Neural cell (in vitro differentiated cells): Measurements from ENCODE around the gene PACS1. TPM values are rescaled to one million over a fixed set of nuclear protein-coding genes. Genes with fewer than 3 reads are reported as not detected.

Experiments used
- H2AFZ ChIP-seq: fragments of 200-600, 300-800 bp; sonication (generic), shearing (Covaris generic); 2 replicates; pipeline ENCODE4 v1.6.0; 2014; ENCODE audit warnings: low read depth, mild to moderate bottlenecking, antibody characterized with exemption, low read length, moderate library complexity
- H3F3A ChIP-seq: fragments of 200-600 bp; shearing (Covaris generic); 2 replicates; pipeline ENCODE4 v1.6.1; 2016; ENCODE audit warnings: mild to moderate bottlenecking, moderate library complexity, mixed read lengths, antibody characterized with exemption, low read length; ENCODE audit not compliant: insufficient read depth, poor library complexity, severe bottlenecking
- H3K27ac ChIP-seq: fragments of 200-600, 300-800 bp; sonication (generic), shearing (Covaris generic); 2 replicates; pipeline ENCODE4 v1.5.1; 2014; ENCODE audit warnings: mild to moderate bottlenecking, low read length, moderate library complexity
- H3K27me3 ChIP-seq: fragments of 300-800, 200-600 bp; sonication (generic), shearing (Covaris generic); 2 replicates; pipeline ENCODE4 v1.6.0; 2014; ENCODE audit warnings: mild to moderate bottlenecking, low read depth, low read length, moderate library complexity; ENCODE audit not compliant: insufficient read depth
- H3K36me3 ChIP-seq: fragments of 300-800, 200-600 bp; sonication (generic), shearing (Covaris generic); 2 replicates; pipeline ENCODE4 v1.5.1; 2014; ENCODE audit warnings: mild to moderate bottlenecking, antibody characterized with exemption, low read length, moderate library complexity; ENCODE audit not compliant: insufficient read depth
- H3K4me2 ChIP-seq: fragments of 300-800, 200-600 bp; sonication (generic), shearing (Covaris generic); 2 replicates; pipeline ENCODE4 v1.6.0; 2014; ENCODE audit warnings: mild to moderate bottlenecking, low read length
- H3K4me3 ChIP-seq: fragments of 300-800, 200-600 bp; sonication (generic), shearing (Covaris generic); 2 replicates; pipeline ENCODE4 v1.5.1; 2014; ENCODE audit warnings: mild to moderate bottlenecking, low read length, moderate library complexity
- H3K79me2 ChIP-seq: fragments of 200-600 bp; shearing (Covaris generic); replicated peaks from 2 replicates; pipeline ENCODE4 v1.6.0; 2014; ENCODE audit warnings: mild to moderate bottlenecking, low read length, moderate library complexity; ENCODE audit not compliant: insufficient read depth
- H3K9ac ChIP-seq: fragments of 300-800, 200-600 bp; sonication (generic), shearing (Covaris generic); 2 replicates; pipeline ENCODE4 v1.6.1; 2016; ENCODE audit warnings: mild to moderate bottlenecking, low read length, mixed read lengths
- H3K9me2 ChIP-seq: fragments of 200-600 bp; shearing (Covaris generic); 2 replicates; pipeline ENCODE4 v1.6.1; 2016; ENCODE audit warnings: mild to moderate bottlenecking, low read length, mixed read lengths; ENCODE audit not compliant: insufficient read depth
- H3K9me3 ChIP-seq: fragments of 200-600, 300-800 bp; sonication (generic), shearing (Covaris generic); 2 replicates; pipeline ENCODE4 v1.6.1; 2016; ENCODE audit warnings: mild to moderate bottlenecking, mixed run types, low read length, moderate library complexity, mixed read lengths
- H4K20me1 ChIP-seq: fragments of 200-600 bp; shearing (Covaris generic); 2 replicates; pipeline ENCODE4 v1.6.1; 2016; ENCODE audit warnings: mild to moderate bottlenecking, mixed run types; ENCODE audit not compliant: insufficient read depth
- CTCF ChIP-seq: fragments of 450-650 bp; IDR thresholded peaks from 2 replicates; pipeline ENCODE4 v1.5.1; 2014; ENCODE audit warnings: antibody characterized with exemption, mild to moderate bottlenecking, moderate library complexity; ENCODE audit not compliant: poor library complexity, severe bottlenecking
- EP300 ChIP-seq: fragments of 450-650 bp; conservative IDR thresholded peaks from 2 replicates; pipeline ENCODE4 v1.6.1; 2014; ENCODE audit warnings: antibody characterized with exemption, mild to moderate bottlenecking, moderate library complexity; ENCODE audit not compliant: poor library complexity, severe bottlenecking
- EZH2 ChIP-seq: fragments of 200-600, 300-800 bp; shearing (Covaris generic), sonication (generic); IDR thresholded peaks from 2 replicates; pipeline ENCODE4 v1.6.1; 2014; ENCODE audit warnings: antibody characterized with exemption, low read length, borderline replicate concordance, mild to moderate bottlenecking; ENCODE audit not compliant: insufficient read depth, poor library complexity, severe bottlenecking
- MXI1 ChIP-seq: fragments of 450-650 bp; conservative IDR thresholded peaks from 2 replicates; pipeline ENCODE4 v1.6.1; 2014; ENCODE audit warnings: antibody characterized with exemption, mild to moderate bottlenecking; ENCODE audit not compliant: poor library complexity, severe bottlenecking
- POLR2AphosphoS5 ChIP-seq: IDR thresholded peaks from 2 replicates; pipeline ENCODE4 v1.6.1; 2012
- RAD21 ChIP-seq: fragments of 450-650 bp; conservative IDR thresholded peaks from 2 replicates; pipeline ENCODE4 v1.6.1; 2014; ENCODE audit warnings: antibody characterized with exemption, mild to moderate bottlenecking, moderate library complexity
- REST ChIP-seq: IDR thresholded peaks from 2 replicates; pipeline ENCODE4 v1.6.1; 2012; ENCODE audit warnings: borderline replicate concordance
- SMC3 ChIP-seq: fragments of 450-650 bp; conservative IDR thresholded peaks from 2 replicates; pipeline ENCODE4 v1.6.1; 2014; ENCODE audit warnings: antibody characterized with exemption, mild to moderate bottlenecking, moderate library complexity; ENCODE audit not compliant: poor library complexity
- TAF1 ChIP-seq: IDR thresholded peaks from 2 replicates; pipeline ENCODE4 v1.6.1; 2012; ENCODE audit warnings: low read depth
- polyA plus RNA-seq: library from polyadenylated mRNA; depleted of rRNA; stranded (reverse); fragments of >200 nt; gene quantifications from 2 replicates; pipeline ENCODE4 v1.2.3, GENCODE V29; 2014

Gene PACS1
- polyA plus RNA-seq, 1 donor from 2014 or later: 14.4 TPM

GRCh38 chr11:66100272-66101065, 30.4 kb downstream of the PACS1 start:
- Histone ChIP-seq H4K20me1 (no peaks in the 10 kb centered on the region), H3F3A (no peaks in the 10 kb centered on the region), H3K27ac (no peak overlapping the region), H3K79me2 (no peaks in the 10 kb centered on the region), H3K9ac (no peak overlapping the region), H2AFZ (no peak overlapping the region), H3K9me3 (no peaks in the 10 kb centered on the region), H3K4me2 (no peak overlapping the region), H3K36me3 (no peaks in the 10 kb centered on the region), H3K9me2 (no peaks in the 10 kb centered on the region), H3K4me3 (no peak overlapping the region), H3K27me3 (no peaks in the 10 kb centered on the region)
- TF ChIP-seq RAD21 (no peak), TAF1 (no peak), SMC3 (no peak), MXI1 (no peak), EZH2 (no peak), EP300 (no peak), POLR2AphosphoS5 (no peak), CTCF (no peak), REST (no peak)

GRCh38 chr11:66101066-66101464, 31.0 kb downstream of the PACS1 start:
- Histone ChIP-seq H3K9me2 (no peaks in the 10 kb centered on the region), H3K9me3 (no peaks in the 10 kb centered on the region), H3K4me2 (no peak overlapping the region), H3K9ac (no peak overlapping the region), H3K36me3 (no peaks in the 10 kb centered on the region), H2AFZ (no peak overlapping the region), H3F3A (no peaks in the 10 kb centered on the region), H4K20me1 (no peaks in the 10 kb centered on the region), H3K27ac (no peak overlapping the region), H3K4me3 (no peak overlapping the region), H3K79me2 (no peaks in the 10 kb centered on the region), H3K27me3 (no peaks in the 10 kb centered on the region)
- TF ChIP-seq EZH2 (no peak), POLR2AphosphoS5 (no peak), REST (no peak), TAF1 (no peak), SMC3 (no peak), RAD21 (no peak), CTCF (no peak), EP300 (no peak), MXI1 (no peak)
